ENCODE measurements around the gene SMAD5. TPM values are rescaled to one million over a fixed set of nuclear protein-coding genes. Genes with fewer than 3 reads are reported as not detected.

The SMAD5 gene
- total RNA-seq, 1 experiment from 2014 or later = 38.3 TPM

DNA sequence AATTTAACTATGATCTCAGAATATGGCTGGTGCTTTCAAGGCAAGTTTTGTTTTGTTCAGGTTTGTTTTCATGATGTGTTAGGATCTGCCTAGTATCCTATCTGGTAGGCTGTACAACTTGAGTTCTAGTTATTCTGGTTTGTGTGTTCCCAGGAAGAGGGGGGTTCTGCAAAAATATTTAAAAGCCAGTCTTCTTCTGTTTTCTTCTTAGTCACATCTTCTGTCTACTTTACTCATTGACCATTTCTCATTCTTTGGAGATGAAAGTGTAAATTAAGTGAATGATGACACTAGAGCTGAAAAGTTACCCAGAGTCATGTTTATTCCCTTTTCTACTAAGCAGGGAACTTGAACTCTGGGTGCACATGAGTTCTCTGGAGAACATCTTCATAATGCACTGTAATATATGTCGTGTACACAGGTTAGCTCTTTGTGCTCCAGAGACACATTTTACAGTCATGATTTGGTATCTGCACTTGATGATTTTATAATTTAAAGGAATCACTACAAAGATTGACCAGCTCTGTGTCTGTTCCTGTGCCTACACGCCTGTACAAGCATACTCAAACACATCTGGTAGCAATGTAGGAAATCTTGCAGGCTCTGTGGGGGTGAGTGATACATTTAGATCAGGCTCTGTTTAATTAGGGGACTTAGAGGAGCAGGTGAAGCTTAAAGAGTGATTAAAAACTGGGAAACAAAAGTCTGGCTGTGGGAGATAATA, 5.0 kb downstream of the SMAD5 start:
- Histone ChIP-seq H3K27ac (ENCODE audit: low read length) (no peak overlapping the region), H3K4me2 (ENCODE audit: low read depth, low read length, poor library complexity, severe bottlenecking) (no peak overlapping the region), H3K9me3 (ENCODE audit: low read length) (no peaks in the 10 kb centered on the region), H3K9ac (ENCODE audit: low read length) (no peak overlapping the region), H4K20me1 (ENCODE audit: insufficient read depth, low read depth, low read length) (peaks cover 71% of the 10 kb centered on the region), H2AFZ (ENCODE audit: low read length) (no peak overlapping the region), H3K27me3 (ENCODE audit: low read length) (no peaks in the 10 kb centered on the region), H3K4me3 (ENCODE audit: low read length) (no peak overlapping the region), H3K4me1 (ENCODE audit: low read length) (peaks cover 47% of the 10 kb centered on the region), H3K9me2 (replicated peaks; ENCODE audit: insufficient read depth, low read length) (no peaks in the 10 kb centered on the region), H3K36me3 (ENCODE audit: insufficient read depth, low read length) (peaks cover 6% of the 10 kb centered on the region; the same call in 1 of the 2 replicates), H3K79me2 (ENCODE audit: low read length) (peaks cover 100% of the 10 kb centered on the region)
- DNase-seq = no peak

DNA sequence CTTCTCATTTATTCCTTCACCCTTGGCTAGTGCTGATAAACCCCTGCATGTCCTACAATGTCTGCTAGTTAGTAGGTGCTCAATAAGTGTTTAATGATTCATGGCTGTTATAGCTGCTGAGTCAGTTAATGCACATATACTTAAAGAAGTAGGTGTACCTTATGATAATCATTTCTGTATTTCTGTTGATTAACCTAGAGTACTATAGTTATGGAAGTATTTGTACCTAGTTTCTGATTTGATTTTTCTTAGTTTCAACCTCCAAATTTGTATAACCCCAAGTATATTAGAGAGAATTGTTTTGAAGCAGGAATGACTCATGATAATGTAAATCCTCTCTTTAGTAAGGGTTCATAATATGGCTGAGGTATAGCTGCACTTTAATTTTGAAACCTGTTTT, 8.9 kb downstream of the SMAD5 start:
- no peaks in the 10 kb centered on the region for H3K9me2 ChIP-seq (replicated peaks; ENCODE audit: insufficient read depth, low read length)
- H3K4me1 ChIP-seq (ENCODE audit: low read length) = peaks cover 65% of the 10 kb centered on the region
- no peak overlapping the region for H2AFZ ChIP-seq (ENCODE audit: low read length)
- no peak overlapping the region for H3K27ac ChIP-seq (ENCODE audit: low read length)
- no peak overlapping the region for H3K4me2 ChIP-seq (ENCODE audit: low read depth, low read length, poor library complexity, severe bottlenecking)
- peaks cover 66% of the 10 kb centered on the region for H4K20me1 ChIP-seq (ENCODE audit: insufficient read depth, low read depth, low read length)
- H3K9me3 ChIP-seq (ENCODE audit: low read length) = no peaks in the 10 kb centered on the region
- no peak overlapping the region for H3K4me3 ChIP-seq (ENCODE audit: low read length)
- no peak for DNase-seq
- H3K79me2 ChIP-seq (ENCODE audit: low read length) = peaks cover 99% of the 10 kb centered on the region
- no peak overlapping the region for H3K9ac ChIP-seq (ENCODE audit: low read length)
- H3K36me3 ChIP-seq (ENCODE audit: insufficient read depth, low read length) = no peaks in the 10 kb centered on the region
- H3K27me3 ChIP-seq (ENCODE audit: low read length) = no peaks in the 10 kb centered on the region

DNA sequence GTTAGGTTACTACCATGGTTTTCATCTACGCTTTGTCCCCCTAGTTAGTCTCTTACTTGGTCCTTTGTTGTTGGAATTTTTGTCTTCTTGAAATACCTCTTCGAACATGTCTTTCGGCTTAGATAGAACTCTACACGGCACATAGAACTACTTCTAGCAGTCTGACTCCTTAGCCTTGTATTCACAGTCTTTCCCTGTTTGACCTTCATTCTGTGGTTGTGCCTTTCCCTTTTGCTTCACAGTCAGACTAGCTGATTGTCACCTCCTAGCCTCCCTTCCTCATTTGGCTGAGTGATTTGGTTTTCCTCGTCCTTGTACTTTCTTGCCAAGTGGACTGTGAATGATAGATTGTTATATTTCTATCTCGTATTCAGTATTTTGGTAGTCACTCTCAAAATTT, 10.7 kb downstream of the SMAD5 start:
- H3K4me1 ChIP-seq (ENCODE audit: low read length) = peaks cover 67% of the 10 kb centered on the region
- H3K79me2 ChIP-seq (ENCODE audit: low read length) = peaks cover 99% of the 10 kb centered on the region
- no peaks in the 10 kb centered on the region for H3K9me2 ChIP-seq (replicated peaks; ENCODE audit: insufficient read depth, low read length)
- peaks cover 51% of the 10 kb centered on the region for H4K20me1 ChIP-seq (ENCODE audit: insufficient read depth, low read depth, low read length)
- H3K27me3 ChIP-seq (ENCODE audit: low read length) = no peaks in the 10 kb centered on the region
- H3K27ac ChIP-seq (ENCODE audit: low read length) = no peak overlapping the region
- H3K9ac ChIP-seq (ENCODE audit: low read length) = no peak overlapping the region
- no peaks in the 10 kb centered on the region for H3K9me3 ChIP-seq (ENCODE audit: low read length)
- H3K4me2 ChIP-seq (ENCODE audit: low read depth, low read length, poor library complexity, severe bottlenecking) = peak overlapping the region; percentile 16
- peaks cover 2% of the 10 kb centered on the region; the same call in 1 of the 2 replicates for H3K36me3 ChIP-seq (ENCODE audit: insufficient read depth, low read length)
- H2AFZ ChIP-seq (ENCODE audit: low read length) = no peak overlapping the region
- H3K4me3 ChIP-seq (ENCODE audit: low read length) = no peak overlapping the region
- no peak for DNase-seq

DNA sequence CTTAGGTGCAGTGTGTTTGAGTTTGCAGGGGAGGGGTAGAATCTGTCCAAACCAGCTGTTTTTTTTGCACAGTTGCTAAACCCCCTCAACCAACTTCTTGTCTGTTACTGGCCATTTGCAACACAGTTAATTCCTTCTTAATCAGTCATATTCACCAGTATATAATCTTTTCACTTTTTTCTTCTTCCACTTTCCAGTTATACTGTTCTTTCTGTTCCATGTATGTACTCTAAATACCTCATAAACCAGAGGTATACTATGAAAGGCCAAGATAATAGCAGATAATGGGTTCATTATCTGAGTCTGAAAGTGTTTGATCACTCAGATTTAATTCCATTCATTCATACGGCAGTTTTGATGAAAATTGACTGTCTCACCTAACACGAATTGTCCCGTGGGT, 11.1 kb downstream of the SMAD5 start:
- Histone ChIP-seq H2AFZ (ENCODE audit: low read length) (no peak overlapping the region), H3K27ac (ENCODE audit: low read length) (no peak overlapping the region), H4K20me1 (ENCODE audit: insufficient read depth, low read depth, low read length) (peaks cover 48% of the 10 kb centered on the region), H3K27me3 (ENCODE audit: low read length) (no peaks in the 10 kb centered on the region), H3K9ac (ENCODE audit: low read length) (no peak overlapping the region), H3K79me2 (ENCODE audit: low read length) (peaks cover 99% of the 10 kb centered on the region), H3K9me3 (ENCODE audit: low read length) (no peaks in the 10 kb centered on the region), H3K4me1 (ENCODE audit: low read length) (peaks cover 67% of the 10 kb centered on the region), H3K4me2 (ENCODE audit: low read depth, low read length, poor library complexity, severe bottlenecking) (peak overlapping the region; percentile 16), H3K36me3 (ENCODE audit: insufficient read depth, low read length) (peaks cover 4% of the 10 kb centered on the region; the same call in 1 of the 2 replicates), H3K4me3 (ENCODE audit: low read length) (no peak overlapping the region), H3K9me2 (replicated peaks; ENCODE audit: insufficient read depth, low read length) (no peaks in the 10 kb centered on the region)
- no peak for DNase-seq

DNA sequence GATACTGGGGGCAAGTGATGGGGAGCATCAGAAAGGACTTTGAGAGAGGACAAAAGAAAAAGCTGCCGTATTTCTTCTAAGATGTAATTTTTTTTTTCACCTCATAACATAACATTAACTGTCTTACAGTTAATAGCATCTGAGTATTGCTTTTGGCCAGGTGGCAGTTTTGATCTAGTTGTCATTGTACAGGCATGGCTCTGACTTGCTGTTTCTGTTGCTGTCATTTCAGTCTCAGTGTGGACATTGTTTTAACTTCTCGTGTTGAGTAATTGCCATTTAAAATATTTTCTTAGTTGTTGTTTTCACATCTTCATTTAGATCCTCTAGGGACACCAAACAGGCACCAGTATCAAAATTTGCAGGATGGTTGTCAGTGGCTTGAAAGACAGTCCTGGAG, 12.4 kb downstream of the SMAD5 start:
- Histone ChIP-seq H3K9me2 (replicated peaks; ENCODE audit: insufficient read depth, low read length) (no peaks in the 10 kb centered on the region), H3K9me3 (ENCODE audit: low read length) (no peaks in the 10 kb centered on the region), H3K4me1 (ENCODE audit: low read length) (peaks cover 67% of the 10 kb centered on the region), H3K27ac (ENCODE audit: low read length) (no peak overlapping the region), H3K4me3 (ENCODE audit: low read length) (no peak overlapping the region), H3K36me3 (ENCODE audit: insufficient read depth, low read length) (peaks cover 9% of the 10 kb centered on the region; the same call in 1 of the 2 replicates), H3K9ac (ENCODE audit: low read length) (no peak overlapping the region), H3K4me2 (ENCODE audit: low read depth, low read length, poor library complexity, severe bottlenecking) (peak overlapping the region; percentile 1), H3K27me3 (ENCODE audit: low read length) (no peaks in the 10 kb centered on the region), H2AFZ (ENCODE audit: low read length) (no peak overlapping the region), H3K79me2 (ENCODE audit: low read length) (peaks cover 99% of the 10 kb centered on the region), H4K20me1 (ENCODE audit: insufficient read depth, low read depth, low read length) (peaks cover 40% of the 10 kb centered on the region; the same call in 1 of the 2 replicates)
- DNase-seq = no peak

GRCh38 chr5:136146201-136146600, 13.6 kb downstream of the SMAD5 start:
- H3K36me3 ChIP-seq (ENCODE audit: insufficient read depth, low read length) = peaks cover 12% of the 10 kb centered on the region; the same call in 1 of the 2 replicates
- peak overlapping the region; percentile 36 for H3K4me2 ChIP-seq (ENCODE audit: low read depth, low read length, poor library complexity, severe bottlenecking)

DNA sequence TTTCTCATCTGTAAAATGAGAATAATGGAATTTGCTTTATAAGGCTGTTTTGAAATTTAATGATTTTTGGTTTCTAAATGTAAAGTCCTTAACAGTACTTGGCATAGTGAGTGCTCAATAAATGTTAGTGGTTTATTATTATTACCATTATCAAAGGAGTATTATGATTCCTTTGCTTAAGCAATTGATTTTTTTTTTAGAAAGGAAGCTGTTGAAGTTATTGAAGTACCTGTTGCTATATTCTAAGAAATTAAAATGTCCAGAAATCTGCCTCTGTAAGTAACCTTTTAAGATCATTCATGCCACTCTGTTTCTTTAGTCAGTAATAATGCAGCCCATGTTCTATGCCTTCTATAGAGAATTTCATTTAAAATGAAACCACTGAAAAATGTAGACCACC, 15.0 kb downstream of the SMAD5 start:
- H3K27me3 ChIP-seq (ENCODE audit: low read length) = no peaks in the 10 kb centered on the region
- H3K27ac ChIP-seq (ENCODE audit: low read length) = no peak overlapping the region
- peaks cover 14% of the 10 kb centered on the region; the same call in 1 of the 2 replicates for H3K36me3 ChIP-seq (ENCODE audit: insufficient read depth, low read length)
- H3K79me2 ChIP-seq (ENCODE audit: low read length) = peaks cover 99% of the 10 kb centered on the region
- no peak for DNase-seq
- H3K4me3 ChIP-seq (ENCODE audit: low read length) = no peak overlapping the region
- no peaks in the 10 kb centered on the region for H3K9me3 ChIP-seq (ENCODE audit: low read length)
- no peak overlapping the region for H3K9ac ChIP-seq (ENCODE audit: low read length)
- H3K4me2 ChIP-seq (ENCODE audit: low read depth, low read length, poor library complexity, severe bottlenecking) = no peak overlapping the region
- peaks cover 45% of the 10 kb centered on the region for H3K4me1 ChIP-seq (ENCODE audit: low read length)
- H4K20me1 ChIP-seq (ENCODE audit: insufficient read depth, low read depth, low read length) = peaks cover 18% of the 10 kb centered on the region; the same call in 1 of the 2 replicates
- no peaks in the 10 kb centered on the region for H3K9me2 ChIP-seq (replicated peaks; ENCODE audit: insufficient read depth, low read length)
- H2AFZ ChIP-seq (ENCODE audit: low read length) = no peak overlapping the region

More at GRCh38 chr5:136146201-136146600, 13.6 kb downstream of the SMAD5 start:
- Histone ChIP-seq H3K27ac (ENCODE audit: low read length) (no peak overlapping the region), H2AFZ (ENCODE audit: low read length) (no peak overlapping the region), H3K9ac (ENCODE audit: low read length) (no peak overlapping the region), H3K79me2 (ENCODE audit: low read length) (peaks cover 99% of the 10 kb centered on the region), H3K27me3 (ENCODE audit: low read length) (no peaks in the 10 kb centered on the region), H4K20me1 (ENCODE audit: insufficient read depth, low read depth, low read length) (peaks cover 30% of the 10 kb centered on the region; the same call in 1 of the 2 replicates), H3K4me1 (ENCODE audit: low read length) (peaks cover 59% of the 10 kb centered on the region), H3K4me3 (ENCODE audit: low read length) (no peak overlapping the region), H3K9me2 (replicated peaks; ENCODE audit: insufficient read depth, low read length) (no peaks in the 10 kb centered on the region), H3K9me3 (ENCODE audit: low read length) (no peaks in the 10 kb centered on the region)
- no peak for DNase-seq

DNA sequence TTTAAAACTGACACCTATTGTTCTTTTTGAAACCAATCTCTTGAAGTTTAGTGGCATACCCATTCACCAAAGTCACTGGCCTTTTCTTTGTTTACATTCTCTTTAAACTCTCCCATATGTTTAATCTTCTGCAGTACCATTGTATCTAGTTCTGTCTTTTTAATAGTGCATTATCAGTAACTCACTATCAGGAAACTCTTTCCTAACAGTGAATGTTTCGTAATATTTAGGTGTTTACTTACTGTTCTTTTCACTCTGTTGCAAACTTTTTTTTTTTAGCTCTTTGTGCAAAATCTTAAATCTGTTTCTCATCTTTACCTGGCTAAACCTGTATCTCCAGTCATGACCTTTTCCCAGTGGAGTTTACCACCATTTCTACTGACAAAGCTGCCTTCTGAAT, 17.2 kb downstream of the SMAD5 start:
- Histone ChIP-seq H2AFZ (ENCODE audit: low read length) (no peak overlapping the region), H3K9me3 (ENCODE audit: low read length) (no peaks in the 10 kb centered on the region), H3K27ac (ENCODE audit: low read length) (no peak overlapping the region), H3K36me3 (ENCODE audit: insufficient read depth, low read length) (peaks cover 29% of the 10 kb centered on the region; the same call in 1 of the 2 replicates), H3K9ac (ENCODE audit: low read length) (no peak overlapping the region), H3K4me2 (ENCODE audit: low read depth, low read length, poor library complexity, severe bottlenecking) (no peak overlapping the region), H3K27me3 (ENCODE audit: low read length) (no peaks in the 10 kb centered on the region), H4K20me1 (ENCODE audit: insufficient read depth, low read depth, low read length) (peaks cover 6% of the 10 kb centered on the region; the same call in 1 of the 2 replicates), H3K9me2 (replicated peaks; ENCODE audit: insufficient read depth, low read length) (no peaks in the 10 kb centered on the region), H3K4me1 (ENCODE audit: low read length) (peaks cover 25% of the 10 kb centered on the region), H3K4me3 (ENCODE audit: low read length) (no peak overlapping the region), H3K79me2 (ENCODE audit: low read length) (peaks cover 99% of the 10 kb centered on the region)
- no peak for DNase-seq
